GM12872 (cell line): ENCODE results near the gene TWSG1.

Experiments used
- CTCF ChIP-seq: IDR thresholded peaks from 3 replicates; pipeline ENCODE4 v1.5.1; 2011; ENCODE audit warnings: low read depth, mild to moderate bottlenecking, low read length, moderate library complexity; ENCODE audit not compliant: insufficient read depth

Gene TWSG1

GRCh38 chr18:9431296-9431695 is 96.7 kb downstream of the TWSG1 start:
- no peak for TF ChIP-seq CTCF

GRCh38 chr18:9433671-9434121 is 99.1 kb downstream of the TWSG1 start:
- TF ChIP-seq CTCF, result no peak

- no peak for TF ChIP-seq CTCF
Measured at GRCh38 chr18:9434122-9434701, 99.6 kb downstream of the TWSG1 start.

- no peak for TF ChIP-seq CTCF
Measured at GRCh38 chr18:9435041-9435440, 100.5 kb downstream of the TWSG1 start.

- no peak for TF ChIP-seq CTCF
Measured at GRCh38 chr18:9436206-9436929, 101.8 kb downstream of the TWSG1 start.

GRCh38 chr18:9437021-9437437 is 102.5 kb downstream of the TWSG1 start:
- no peak for TF ChIP-seq CTCF

GRCh38 chr18:9437672-9438071 is 103.1 kb downstream of the TWSG1 start:
- TF ChIP-seq CTCF, result no peak
